NCI-H1048 (cell line): Measurements from ENCODE around the gene DGKZ.
A peak's percentile ranks its signal among the peaks of the same experiment; 100 is the strongest.
"Not testable (repeated sequence)": the region's sequence is repeated elsewhere in the genome, so short reads cannot be mapped to it uniquely, and the experiment has no call there.

Experiments
- DNase-seq: peaks from one replicate; lab custom pipeline; 2025; lab: John Stamatoyannopoulos, UW

The DGKZ gene

DNA sequence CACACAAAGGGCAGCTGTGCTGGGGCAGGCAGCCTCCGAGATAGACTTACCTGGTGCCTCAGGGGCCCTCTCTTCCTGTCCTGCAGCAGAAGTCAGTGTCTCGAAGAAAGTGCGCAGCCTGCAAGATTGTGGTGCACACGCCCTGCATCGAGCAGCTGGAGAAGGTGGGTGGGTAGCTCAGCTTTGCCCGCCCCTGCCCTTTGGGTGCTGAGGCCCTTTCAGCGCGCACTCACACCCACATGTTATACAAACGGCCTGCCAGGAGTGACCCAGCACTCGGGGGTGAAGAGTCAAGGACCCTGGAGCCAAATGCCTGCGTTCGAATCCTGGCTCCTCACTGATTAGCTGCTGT, 20.6 kb downstream of the DGKZ start:
- DNase-seq = no peak

GRCh38 chr11:46369458-46370152, 22.3 kb downstream of the DGKZ start:
- DNase-seq = peak; percentile 34

GRCh38 chr11:46370253-46370652, 23.0 kb downstream of the DGKZ start:
- DNase-seq = no peak

DNA sequence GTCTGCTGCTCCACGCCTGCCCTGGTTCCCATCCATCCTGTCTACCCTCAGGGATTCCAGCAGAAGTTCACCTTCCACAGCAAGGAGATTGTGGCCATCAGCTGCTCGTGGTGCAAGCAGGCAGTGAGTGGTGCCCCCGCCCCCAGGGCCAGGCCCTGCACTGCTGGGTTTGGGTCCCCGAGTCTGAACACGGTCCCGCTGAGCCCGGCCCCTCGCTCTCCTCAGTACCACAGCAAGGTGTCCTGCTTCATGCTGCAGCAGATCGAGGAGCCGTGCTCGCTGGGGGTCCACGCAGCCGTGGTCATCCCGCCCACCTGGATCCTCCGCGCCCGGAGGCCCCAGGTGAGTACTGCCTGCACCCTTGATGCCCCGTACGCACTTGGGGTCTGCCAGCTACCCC, 24.0 kb downstream of the DGKZ start:
- not testable (repeated sequence) for DNase-seq

DNA sequence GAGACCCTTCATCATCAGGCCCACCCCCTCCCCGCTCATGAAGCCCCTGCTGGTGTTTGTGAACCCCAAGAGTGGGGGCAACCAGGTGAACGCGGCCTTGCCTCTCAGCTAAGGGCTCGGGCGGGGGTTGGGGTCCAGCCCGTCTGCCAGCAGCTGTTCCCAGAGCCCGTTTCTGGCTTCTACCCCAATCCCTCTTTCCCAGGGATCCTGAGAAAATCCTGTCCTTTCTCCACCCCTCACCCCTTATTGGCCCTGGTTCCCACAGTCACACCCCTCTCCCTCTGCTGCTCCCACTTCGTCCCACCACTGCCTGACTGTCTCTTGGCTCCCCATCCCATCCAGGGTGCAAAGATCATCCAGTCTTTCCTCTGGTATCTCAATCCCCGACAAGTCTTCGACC, 24.8 kb downstream of the DGKZ start:
- DNase-seq = no peak

DNA sequence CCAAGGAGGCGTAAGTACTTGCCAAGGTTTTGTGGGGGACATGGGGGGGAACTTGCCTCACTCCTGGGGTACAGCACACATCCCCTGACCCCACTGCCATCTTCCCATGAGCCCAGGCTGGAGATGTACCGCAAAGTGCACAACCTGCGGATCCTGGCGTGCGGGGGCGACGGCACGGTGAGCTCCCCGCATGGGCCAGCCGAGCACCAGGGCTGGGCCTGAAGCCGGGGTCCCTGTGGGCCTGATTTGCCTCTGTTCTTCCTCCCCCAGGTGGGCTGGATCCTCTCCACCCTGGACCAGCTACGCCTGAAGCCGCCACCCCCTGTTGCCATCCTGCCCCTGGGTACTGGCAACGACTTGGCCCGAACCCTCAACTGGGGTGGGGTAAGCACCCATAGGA, 25.2 kb downstream of the DGKZ start:
- not testable (repeated sequence) for DNase-seq

DNA sequence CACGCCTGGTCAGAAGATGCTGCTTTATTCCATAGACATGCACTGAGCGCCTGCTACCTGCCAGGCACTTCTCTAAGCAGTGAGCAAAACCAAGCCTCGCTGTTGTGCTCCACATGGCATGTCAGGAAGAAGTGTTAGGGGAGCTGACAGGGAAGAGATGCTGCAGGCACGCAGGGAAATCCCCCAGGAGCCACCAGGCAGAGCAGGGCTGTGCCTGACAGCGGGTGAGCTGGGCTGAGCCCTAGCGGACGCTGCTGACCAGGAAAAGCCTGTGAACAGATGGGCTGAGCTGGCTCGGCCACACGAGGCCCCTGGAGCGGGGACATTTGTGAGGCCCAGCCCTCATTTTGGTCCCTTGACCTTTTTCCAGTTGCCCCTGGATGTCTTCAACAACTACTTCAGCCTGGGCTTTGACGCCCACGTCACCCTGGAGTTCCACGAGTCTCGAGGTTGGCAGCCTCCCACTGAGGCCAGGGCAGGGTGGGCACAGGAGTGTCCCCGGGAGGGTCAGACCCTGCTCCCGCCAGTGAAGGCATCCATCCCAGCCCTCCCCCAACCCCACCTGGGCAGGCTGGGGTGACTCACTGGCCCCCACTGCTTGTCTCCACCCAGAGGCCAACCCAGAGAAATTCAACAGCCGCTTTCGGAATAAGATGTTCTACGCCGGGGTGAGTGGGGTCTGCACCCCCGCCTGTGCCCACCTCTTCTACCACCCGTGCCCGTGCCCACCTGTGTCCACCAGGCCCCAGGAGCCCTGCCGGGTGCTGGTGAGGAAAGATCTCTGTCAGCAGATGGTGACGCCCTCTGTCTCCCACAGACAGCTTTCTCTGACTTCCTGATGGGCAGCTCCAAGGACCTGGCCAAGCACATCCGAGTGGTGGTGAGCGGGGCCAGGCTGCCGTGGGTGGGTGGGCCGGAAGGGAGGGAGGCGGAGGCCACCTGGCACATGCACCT, 26.8 kb downstream of the DGKZ start:
- DNase-seq = no peak

GRCh38 chr11:46374815-46375214, 27.6 kb downstream of the DGKZ start:
- DNase-seq = no peak

GRCh38 chr11:46375392-46376101, 28.3 kb downstream of the DGKZ start:
- DNase-seq = no peak

- no peak for DNase-seq
Measured at GRCh38 chr11:46376258-46377050, 29.2 kb downstream of the DGKZ start.

- no peak for DNase-seq
Measured at GRCh38 chr11:46377290-46377689, 30.0 kb downstream of the DGKZ start.

GRCh38 chr11:46377831-46378230, 30.6 kb downstream of the DGKZ start:
- no peak for DNase-seq

DNA sequence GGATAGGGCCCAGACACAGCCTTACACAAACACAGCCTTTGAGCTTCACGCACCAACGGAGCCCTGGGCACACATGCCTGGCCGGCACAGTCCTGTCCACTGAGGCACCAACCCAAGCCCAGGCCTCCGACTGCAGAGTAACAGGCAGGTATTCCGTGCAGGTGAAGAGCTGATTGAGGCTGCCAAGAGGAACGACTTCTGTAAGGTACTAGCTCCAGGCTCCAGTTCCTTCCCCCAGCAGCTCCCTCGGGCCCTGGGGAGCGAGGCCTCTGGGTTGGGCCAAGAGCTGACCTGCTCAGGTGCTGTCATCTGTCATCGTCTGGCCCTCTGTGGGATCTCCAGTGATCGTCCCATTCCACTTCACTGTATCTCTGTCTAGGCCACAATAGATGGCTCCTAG, 31.0 kb downstream of the DGKZ start:
- no peak for DNase-seq

- no peak for DNase-seq
Measured at GRCh38 chr11:46378811-46379481, 31.7 kb downstream of the DGKZ start.

GRCh38 chr11:46379482-46380293, 32.4 kb downstream of the DGKZ start:
- DNase-seq = not testable (repeated sequence)

- no peak for DNase-seq
Measured at GRCh38 chr11:46380340-46381047, 33.2 kb downstream of the DGKZ start.

DNA sequence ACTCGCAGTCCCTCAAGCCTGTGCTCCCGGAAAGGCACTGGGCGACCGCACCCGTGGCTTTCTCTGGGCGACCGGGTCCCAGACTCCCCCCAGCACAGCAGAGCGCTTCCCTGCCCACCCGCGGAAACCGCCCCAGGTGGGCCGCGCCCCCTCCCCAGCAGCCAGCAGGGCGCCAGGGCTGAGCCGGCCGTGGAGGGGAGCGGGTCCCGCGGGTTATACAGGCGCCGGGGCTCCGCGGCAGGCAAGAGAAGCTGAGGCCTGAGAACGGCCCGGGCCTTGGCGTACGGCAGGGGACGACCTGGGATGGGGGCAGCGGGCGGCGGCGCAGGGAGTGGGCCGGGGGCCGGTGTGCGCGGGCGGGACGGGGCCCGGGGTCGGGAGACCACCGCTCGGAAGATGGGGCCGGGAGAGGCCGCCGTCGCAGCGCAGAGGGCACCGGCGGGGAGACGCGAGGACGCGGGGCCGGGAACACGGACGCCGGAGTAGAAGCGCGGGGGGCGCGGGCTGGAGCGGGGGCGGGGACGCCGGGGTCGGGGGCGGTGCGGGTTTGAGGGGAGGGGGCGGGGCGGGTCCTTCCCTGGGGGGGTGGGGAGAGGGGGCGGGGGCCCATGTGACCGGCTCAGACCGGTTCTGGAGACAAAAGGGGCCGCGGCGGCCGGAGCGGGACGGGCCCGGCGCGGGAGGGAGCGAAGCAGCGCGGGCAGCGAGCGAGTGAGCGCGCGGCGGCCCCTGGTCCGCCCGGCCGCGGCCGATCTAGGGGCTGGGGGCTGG, 34.0 kb downstream of the DGKZ start, which contains the start of gene MDK:
TSS of gene MDK (plus strand) at position 622 of the 771 bp plus-strand sequence. CDS start 389 bp downstream, outside the sequence.
- no peak for DNase-seq

- no peak for DNase-seq
Measured at GRCh38 chr11:46381819-46382645, 34.8 kb downstream of the DGKZ start.
